HG03159 (cell line): ENCODE measurements around the gene KCNJ12.
"Not testable (repeated sequence)": the region's sequence is repeated elsewhere in the genome, so short reads cannot be mapped to it uniquely, and the experiment has no call there.

Experiments used
- ATAC-seq: cut with Tn5 transposase; IDR thresholded peaks from one replicate; pipeline ENCODE4 v1.9.1; 2021; ENCODE audit warnings: mild to moderate bottlenecking, moderate library complexity; ENCODE audit not compliant: unreplicated experiment

Gene KCNJ12

DNA sequence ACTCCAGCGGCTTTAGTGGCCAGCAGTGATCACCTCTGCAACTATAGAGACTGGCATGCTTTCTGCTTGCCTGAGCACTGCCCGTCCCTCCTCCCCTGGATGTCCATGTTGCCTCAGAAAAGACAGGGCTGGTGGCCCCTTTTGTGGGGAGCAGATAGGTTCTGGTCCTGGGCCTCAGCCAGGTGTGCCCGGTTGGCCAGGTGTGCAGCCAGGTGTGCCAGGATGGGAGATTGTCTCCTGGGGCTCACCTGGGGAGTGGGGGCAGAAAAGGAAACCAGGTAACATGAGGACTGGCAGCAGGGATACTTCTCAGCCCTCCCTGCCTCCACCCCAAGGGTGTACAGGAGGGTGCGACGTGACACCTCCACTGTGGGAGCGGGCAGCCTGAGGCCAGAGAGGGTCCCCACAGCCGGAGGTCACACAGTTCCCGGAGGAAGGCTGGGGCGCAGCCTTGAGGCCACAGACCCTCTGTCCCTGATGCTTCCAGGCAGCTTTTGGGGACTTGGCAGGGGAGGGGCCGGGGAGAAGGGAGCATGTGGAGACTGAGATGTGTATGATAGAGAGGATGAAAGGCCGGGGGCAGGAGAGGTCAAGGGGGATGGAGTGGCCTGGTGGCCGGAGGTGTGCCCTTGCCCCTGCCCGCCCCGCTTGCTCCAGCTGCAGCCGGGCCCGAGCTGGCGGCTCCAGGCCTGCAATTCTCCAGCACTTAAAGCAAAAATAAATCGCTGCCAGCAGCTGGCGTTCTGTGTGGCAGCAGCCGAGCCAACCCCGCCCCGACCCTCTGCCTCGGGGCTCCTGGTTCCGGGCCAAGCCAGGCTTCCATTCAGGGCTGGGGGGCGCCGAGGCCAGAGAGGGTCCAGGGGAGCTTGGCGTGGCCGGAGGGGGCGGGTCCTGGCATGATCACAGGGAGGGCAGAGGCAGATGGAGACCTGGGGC lies 6.7 kb downstream of the KCNJ12 start:
- no peak for ATAC-seq

DNA sequence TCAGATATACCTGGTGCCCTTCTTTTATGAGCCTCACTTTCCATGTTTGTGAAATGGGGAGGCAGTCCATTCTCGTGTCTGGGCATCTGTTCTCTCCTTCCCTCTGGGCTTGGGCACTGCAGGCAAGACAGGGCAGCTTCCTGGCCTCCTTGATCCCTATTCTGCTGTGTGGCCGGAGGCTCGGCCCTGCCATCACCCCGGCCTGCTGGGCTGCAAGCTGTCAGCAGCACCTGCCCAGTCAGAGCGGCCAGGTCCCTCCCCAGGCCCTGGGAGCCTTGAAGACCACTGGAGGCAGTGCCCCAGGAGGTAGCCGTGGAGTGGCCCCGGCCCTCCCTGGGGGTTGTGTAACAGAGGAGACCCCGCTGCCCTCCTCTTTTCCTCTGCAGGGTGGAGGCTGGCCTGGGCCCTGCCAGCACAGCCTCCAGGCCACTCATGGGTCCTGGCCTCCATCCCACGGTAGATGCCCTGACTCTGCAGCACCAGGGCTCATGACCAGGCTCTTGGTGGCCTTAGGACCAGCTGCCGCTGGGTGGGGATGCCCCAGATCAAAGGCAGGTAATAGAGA lies 9.2 kb downstream of the KCNJ12 start:
- ATAC-seq = no peak

DNA sequence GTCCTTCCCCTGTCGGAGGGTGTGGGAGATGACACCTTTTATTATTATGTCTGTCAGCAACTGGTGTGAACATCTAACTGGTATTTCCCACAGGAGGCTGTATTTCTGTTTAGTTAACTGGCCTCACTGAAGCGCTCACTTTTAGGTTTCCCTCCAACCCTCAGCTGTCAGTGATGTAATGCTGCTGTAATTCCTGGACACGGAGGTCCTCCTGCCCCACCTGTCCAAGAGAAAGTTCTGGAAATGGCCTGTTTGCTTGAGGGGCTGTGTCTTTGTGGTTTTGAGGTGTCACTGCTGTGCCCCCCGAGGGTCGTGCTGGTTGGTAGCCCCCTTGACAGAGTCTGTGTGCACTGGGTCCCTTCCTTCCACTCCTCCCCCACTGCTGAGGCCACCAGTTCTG lies 11.5 kb downstream of the KCNJ12 start:
- ATAC-seq = no peak

DNA sequence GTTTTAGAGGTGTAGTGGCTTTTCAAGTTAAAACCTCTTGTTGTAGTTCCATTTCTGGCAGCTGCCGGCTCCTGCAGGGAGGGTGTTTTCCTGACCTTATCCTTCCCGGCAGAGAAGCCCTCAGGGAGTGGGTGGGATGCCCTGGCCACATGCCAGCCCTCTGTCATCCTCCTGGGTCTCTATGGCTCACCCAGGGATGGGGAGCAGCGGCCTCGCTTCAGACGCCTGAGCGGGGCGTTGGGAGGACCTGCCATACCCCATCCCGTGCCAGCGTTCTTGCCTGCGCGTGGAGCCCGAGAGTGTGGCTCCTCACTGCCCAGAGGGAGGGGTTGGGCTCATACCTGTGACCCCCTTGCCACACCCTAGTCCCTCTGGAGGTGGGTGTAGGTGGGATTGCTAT lies 11.9 kb downstream of the KCNJ12 start:
- no peak for ATAC-seq

DNA sequence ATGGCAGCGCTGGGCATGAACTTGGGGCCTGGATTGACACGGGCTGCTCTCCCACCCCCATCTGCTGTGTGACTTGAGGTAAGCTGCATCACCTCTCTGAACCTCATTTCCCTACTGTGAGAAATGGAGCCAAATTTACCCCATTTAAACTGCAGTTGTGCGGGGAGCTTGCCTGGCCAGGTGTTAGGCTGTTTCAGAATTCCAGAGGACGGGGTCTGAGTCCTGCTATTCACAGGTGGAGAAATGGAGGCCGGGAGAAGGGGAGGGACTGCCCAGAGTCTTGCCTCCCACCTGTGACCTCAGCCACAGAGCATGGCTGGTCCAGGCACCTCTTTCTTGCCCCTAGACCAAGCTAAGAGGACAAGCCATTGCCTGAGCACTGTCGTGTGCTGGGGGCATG lies 12.8 kb downstream of the KCNJ12 start:
- no peak for ATAC-seq

DNA sequence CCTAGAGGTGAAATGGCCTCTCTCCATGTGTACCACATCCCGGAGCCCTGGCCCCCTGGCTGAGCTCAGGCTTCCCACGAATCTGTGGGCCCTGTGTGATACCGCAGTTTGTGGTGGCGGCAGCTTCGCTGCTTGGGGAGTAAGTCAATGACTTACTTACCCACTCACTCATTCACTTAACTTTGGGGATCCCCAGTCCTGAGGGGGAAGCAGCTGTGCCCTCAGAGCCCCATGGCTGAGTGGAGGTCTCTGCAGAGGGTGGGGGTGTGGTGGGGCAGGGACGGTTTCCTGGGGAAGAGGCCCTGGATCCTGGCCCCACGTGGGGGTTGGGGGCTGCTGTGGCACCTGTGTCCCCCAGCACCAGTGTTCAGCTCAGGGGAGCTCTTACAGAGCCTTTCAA lies 13.2 kb downstream of the KCNJ12 start:
- ATAC-seq = no peak

DNA sequence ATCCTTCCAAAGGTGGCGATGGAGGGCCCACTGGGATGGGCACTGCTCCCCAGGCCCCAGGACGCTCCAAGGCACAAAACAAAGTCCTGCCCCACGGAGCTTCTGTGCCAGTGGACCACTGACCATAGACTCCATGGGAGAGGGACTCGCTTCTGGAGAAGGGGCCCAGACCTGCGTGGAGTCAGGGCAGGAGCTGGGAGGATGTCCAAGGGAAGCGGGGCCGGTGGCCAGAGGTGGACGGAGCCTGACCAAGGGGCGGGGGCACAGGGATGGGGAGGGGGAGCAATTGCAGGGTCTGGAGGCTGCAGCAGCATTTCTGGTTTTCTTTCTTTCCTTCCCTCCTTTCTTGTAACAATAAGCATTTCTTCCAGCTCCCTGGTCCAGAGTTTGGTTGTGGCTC lies 14.1 kb downstream of the KCNJ12 start:
- no peak for ATAC-seq

DNA sequence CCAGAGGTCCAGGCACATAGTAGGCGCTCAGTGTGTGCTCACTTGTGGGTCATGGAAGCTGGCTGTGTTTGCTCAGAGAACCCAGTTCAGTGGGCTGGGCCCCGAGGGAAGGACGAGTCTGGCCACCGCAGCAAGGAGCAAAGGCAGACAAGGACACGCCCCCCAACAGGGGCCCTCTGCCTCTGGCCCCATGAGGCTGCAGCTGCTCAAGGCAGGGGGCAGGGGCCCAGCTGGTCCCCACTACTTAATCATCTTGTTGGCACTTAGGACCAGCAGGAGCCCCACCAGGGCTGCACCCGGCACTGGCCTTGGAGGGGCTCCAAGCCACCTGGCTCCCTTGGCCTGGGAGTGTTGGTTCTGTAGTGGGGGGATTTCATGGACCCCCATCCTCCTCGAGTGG lies 16.1 kb downstream of the KCNJ12 start:
- ATAC-seq = no peak

DNA sequence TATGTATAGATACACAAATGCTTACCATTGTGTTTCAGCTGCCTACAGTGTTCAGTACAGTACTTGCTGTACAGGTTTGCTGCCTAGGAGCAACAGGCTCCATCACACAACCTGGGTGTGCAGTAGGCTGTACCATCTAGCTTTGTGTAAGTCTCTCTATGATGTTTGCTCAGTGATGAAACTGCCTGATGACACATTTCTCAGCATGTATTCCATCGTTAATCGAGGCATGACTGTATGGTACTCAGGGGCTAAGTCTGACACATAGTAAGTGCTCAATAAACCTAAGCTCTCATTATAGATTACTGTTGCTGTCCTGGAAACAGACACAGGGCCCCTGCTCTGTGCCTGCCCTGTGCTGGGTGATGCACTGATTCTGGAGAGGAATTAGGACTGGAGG lies 18.1 kb downstream of the KCNJ12 start:
- ATAC-seq = no peak

DNA sequence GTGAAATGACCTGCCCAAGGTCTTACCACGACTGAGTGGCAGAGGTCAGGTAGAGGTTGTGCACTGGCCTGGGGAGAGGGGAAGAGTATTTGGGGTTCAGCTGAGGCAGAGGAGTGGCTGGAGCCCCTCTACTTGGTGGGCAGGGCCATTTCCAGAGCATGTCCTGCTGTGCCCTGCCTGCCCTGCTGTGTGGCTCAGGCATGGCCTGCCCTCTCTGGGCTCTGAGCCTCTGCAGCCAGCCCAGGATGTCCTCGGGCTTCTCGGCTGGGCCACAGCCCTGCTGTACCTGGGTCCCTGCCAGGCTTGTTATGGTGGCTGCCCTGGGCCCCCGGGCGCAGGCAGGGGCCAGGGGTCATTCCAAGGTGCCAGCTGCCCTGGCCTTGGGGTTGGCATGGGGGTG lies 19.6 kb downstream of the KCNJ12 start:
- no peak for ATAC-seq

DNA sequence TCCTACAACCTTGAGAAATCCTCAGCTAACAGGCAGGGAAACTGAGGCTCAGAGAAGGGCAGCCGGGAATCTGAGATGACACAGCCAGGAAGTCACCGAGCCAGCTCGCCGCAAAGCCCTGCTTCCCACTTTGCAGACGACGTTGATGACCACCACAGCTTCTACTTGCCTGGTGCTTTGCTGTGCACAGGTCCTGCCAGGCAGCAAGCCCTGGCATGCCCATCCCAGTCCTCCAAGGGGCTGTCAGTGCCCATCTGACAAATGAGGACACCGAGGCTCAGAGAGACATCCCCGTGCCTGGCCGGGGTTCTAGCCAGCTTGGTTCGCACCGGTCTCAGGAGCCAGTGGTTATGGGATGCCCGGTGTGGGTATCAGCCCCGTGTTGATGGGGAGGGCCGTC lies 20.1 kb downstream of the KCNJ12 start:
- no peak for ATAC-seq

DNA sequence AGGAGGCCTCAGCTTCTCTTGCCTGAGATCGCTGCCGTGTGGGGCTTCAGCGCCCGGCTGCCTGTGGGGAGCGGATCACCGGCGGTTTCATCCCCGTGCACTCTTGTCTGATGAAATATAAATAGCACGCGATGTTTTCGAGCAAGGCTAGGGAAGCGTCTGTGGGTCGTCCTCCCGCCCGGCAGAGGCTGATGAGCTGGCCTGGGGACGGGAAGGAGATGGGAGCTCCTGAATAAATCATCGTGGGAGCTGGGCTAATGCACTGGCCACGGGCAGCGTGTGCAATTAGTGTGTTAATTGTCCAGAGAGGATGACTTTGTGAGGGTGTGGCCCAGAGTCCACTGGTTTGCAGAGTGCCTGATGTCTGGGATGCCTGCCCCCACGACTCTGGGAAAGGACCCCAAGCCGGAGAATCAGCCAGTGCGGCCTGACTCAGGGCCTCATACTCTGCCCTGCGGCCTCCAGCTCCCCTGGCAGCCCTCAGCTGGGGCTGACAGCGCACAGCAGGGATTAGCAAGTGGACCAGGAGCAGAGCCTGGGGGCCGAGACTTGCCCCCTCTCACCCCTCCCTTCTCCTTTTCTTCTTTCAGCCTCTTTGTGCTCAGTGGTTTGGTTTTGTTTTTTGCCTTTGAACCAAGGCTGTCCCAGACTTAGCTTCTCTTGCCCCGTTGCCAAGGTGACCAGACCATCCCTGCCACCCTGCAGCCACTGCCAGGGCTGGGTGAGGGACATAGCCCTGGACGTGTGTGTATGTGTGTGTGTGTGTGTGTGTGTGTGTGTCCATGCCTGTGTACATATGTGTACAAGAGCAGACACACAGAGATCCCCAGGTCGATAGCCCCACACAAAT lies 21.4 kb downstream of the KCNJ12 start:
- ATAC-seq = no peak

DNA sequence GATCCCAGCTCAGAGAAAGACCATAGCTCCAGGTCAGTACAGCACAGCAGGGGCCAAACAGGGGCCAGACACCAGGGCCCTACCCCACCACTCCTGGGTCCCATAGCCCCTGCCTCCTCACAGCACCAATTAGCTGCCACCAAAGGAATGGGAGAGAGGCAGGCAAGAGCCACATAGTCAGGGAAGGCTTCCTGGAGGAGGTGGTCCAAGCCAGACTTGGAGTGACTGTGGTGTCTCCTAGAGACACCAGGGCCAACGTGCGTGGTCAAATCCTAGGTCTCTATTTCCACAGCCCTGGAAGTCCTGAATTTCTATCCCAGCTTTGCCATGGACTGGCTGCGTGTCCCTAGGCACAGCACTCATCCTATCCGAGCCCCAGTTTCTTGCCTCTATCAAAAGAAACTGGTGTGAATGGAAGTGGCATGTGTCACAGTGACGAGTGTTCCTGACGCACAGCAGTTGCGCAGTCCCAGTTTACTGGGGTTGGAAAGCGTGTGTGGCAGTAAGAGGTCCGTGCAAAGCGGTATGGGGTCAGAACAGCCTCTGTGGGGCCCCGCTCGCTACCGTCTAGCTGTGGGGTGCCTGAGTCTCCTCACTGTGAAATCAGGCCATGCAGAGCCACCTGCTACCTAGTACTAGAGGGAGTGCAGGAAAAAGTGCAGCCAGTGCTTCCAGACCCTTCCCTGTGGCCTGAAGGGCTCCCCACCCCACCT lies 23.5 kb downstream of the KCNJ12 start:
- ATAC-seq = no peak

DNA sequence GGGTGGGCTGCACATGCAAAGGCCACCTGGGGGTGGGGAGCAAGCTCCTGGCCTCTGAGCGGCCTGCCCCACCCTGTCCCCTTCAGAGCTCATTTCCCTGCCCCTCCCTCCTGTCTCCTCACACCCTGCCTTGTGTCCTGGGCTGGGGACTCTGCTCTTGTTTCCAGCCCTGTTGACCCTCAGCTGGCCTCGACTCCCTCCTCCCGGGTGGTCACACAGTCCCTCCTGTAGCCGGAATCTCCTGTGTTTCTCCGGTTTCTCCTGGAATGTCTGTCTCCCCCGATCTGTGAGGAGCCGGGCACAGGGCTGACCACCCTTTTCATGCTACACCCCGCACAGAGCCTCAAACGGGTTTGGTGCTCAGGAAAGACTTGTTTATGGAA lies 24.0 kb downstream of the KCNJ12 start:
- not testable (repeated sequence) for ATAC-seq

DNA sequence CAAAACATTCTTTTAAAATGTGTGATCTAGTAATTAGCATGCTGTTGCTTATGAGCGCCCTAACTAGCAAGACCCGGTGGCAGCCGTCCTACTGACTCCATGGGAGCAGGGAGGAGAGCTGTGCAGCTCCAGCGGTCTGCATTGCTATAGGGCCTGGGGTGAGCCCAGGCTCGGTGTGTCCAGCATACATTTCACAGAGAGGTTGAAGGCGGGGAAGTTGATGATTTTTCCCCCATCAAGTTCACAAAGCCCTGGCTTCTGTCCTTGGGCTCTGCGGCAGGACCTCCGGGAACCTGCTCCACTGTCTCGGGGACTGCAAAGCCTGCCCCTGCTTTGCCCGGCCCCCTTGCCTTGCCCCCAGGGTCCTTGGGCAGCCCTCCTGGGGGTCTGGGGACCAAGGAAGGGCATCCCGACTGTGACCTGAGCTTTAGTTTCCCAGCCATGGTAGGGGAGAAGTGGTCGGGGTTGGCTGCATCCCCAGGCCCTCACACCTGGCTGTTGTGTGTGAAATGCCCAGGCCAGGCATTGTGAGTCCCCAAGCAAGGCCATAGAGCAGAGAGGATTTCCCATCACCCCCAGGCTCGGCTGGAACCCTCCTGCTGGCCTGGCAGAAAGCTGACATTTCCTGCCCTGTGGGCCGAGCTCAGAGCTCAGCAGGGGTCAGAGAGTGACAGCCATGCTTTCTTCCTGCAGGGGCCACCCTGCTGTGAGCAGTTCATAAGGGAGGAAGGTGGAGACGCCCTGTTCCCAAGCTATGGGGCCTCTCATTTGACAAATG lies 24.8 kb downstream of the KCNJ12 start:
- ATAC-seq = no peak

DNA sequence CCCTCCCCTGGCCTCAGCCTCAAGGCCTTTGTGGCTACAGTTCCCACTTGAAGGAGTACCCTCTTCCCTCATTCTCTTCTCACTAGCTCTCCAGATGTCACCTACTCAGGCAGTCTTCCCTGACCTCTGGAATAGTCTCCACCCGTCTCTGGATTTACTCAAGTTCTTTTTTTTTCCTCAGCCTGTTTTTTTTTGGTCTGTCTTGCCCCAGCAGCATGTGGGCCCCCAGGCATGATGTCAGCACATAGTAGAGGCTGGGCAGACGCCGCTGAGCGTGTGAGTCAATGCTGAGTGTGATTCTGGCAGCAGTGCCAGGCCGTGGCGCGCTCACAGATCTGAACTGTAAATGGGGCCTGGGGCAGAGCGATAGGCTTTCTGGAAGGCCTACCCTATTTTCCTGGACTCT lies 26.0 kb downstream of the KCNJ12 start:
- ATAC-seq = not testable (repeated sequence)

DNA sequence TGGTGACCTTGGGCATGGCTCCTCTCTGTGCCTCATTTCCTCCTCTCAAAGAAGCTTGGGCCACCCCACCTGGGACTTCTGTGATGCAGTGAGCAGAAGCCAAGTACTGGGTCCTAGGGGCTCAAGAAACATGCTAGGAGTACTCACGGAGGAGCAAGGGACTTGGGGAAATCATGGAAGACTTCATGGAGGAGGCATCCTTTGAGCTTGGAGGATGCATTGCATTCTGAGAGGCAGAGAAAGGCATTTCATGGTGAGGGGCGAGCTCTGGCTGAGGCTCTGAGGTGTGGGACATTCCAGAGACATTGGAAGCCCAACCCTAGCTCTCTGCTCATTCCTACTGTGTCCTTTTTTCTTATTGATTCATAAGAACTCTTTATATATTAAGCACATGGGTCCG lies 26.8 kb downstream of the KCNJ12 start:
- not testable (repeated sequence) for ATAC-seq

DNA sequence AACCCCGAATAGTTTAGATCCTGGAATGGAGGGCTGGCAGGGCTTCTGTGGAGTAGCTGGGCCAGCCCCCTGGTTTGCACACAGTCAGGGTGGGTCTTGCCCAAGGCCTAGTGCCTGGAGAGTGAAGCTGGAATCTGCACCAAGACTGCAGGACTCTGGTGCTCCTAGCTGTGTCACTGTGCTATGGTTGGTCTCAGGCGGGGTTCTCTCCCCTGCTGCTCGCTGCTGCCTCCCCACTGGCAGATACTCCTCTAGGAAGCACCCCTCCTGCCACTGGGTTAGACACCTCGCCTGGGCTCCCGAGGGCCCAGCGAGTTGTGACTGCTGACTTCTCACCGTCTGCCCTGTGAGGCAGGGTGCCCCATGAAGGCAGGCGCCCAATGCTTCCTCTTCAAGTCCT lies 27.9 kb downstream of the KCNJ12 start:
- not testable (repeated sequence) for ATAC-seq

DNA sequence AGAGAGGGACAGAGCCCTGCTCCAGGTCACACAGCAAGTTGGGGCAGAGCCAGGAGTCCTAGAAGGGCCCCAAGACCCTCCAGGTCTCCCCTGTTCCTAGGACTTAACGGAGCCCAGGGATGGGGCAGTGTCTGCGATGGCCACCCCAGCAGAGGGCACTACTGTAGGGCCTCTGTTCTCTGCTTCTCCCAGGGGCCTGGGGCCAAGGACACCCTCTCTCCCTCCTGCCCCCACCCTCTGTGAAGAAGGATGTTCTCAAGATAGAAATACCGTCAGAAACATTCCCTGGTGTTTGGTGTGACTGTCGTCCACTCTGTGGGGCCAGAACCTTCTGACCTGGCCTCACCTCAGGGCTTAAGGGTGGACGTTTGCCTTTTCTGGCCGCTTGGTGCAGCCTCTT lies 28.4 kb downstream of the KCNJ12 start:
- not testable (repeated sequence) for ATAC-seq
